Common myeloid progenitor, CD34-positive (primary cell): ENCODE measurements around the gene MPP3.

Experiments
- CTCF ChIA-PET: fragments of 350-600 bp; sonication (Branson Sonifier 250); formaldehyde crosslinking; loops from one replicate; lab custom pipeline; 2021; ENCODE audit warnings: antibody characterized with exemption; lab: Charles Lee
- POLR2A ChIA-PET: fragments of 350-600 bp; sonication (Branson Sonifier 250); formaldehyde crosslinking; loops from one replicate; lab custom pipeline; 2021; ENCODE audit warnings: antibody characterized with exemption; lab: Charles Lee
- DNase-seq, 3 donors: peaks; one replicate each; pipeline versions ENCODE4 v3.0.0 to v3.0.0-alpha.2; 2013
- H3K27ac ChIP-seq, 2 experiments: 1 replicate in 1 of 2; 2 replicates in 1 of 2; pipeline ENCODE4 v1.7.0; 2013; ENCODE audit warnings: inconsistent platforms in 2 of 2, low read length in 2 of 2, mild to moderate bottlenecking in 2 of 2, low read depth in 1 of 2, moderate library complexity in 1 of 2; ENCODE audit not compliant: severe bottlenecking in 2 of 2, insufficient read depth in 1 of 2, poor library complexity in 1 of 2
- H3K27me3 ChIP-seq, 5 experiments: replicated peaks in 2 of 5; 1 replicate in 3 of 5; 2 replicates in 2 of 5; pipeline versions ENCODE4 v1.6.1 to v1.7.0; 2013; ENCODE audit warnings: low read length in 4 of 5, mild to moderate bottlenecking in 2 of 5, moderate library complexity in 2 of 5, inconsistent platforms in 1 of 5; ENCODE audit not compliant: insufficient read depth in 5 of 5, control insufficient read depth in 4 of 5
- H3K36me3 ChIP-seq, 4 experiments: 1 replicate in 2 of 4; 2 replicates in 2 of 4; pipeline versions ENCODE4 v1.6.1 to v1.7.0; 2013; ENCODE audit warnings: low read length in 3 of 4, control low read depth in 1 of 4, mild to moderate bottlenecking in 1 of 4; ENCODE audit not compliant: control insufficient read depth in 4 of 4, insufficient read depth in 4 of 4
- H3K4me1 ChIP-seq, 4 experiments: 1 replicate in 3 of 4; 2 replicates in 1 of 4; pipeline versions ENCODE4 v1.6.1 to v1.7.1; 2013; ENCODE audit warnings: low read length in 3 of 4, mild to moderate bottlenecking in 3 of 4, control low read depth in 1 of 4, inconsistent platforms in 1 of 4, moderate library complexity in 1 of 4; ENCODE audit not compliant: control insufficient read depth in 4 of 4, insufficient read depth in 4 of 4; ENCODE audit errors: control extremely low read depth in 1 of 4
- H3K4me3 ChIP-seq, 7 experiments: 1 replicate in 4 of 7; 2 replicates in 3 of 7; pipeline versions ENCODE4 v1.5.1 to v1.7.0; 2013; ENCODE audit warnings: mild to moderate bottlenecking in 7 of 7, low read length in 6 of 7, moderate library complexity in 6 of 7, inconsistent platforms in 2 of 7, low read depth in 2 of 7, control low read depth in 1 of 7; ENCODE audit not compliant: insufficient read depth in 4 of 7, control insufficient read depth in 1 of 7; ENCODE audit errors: extremely low read depth in 1 of 7
- H3K9me3 ChIP-seq, 5 experiments: 1 replicate in 4 of 5; 2 replicates in 1 of 5; pipeline versions ENCODE4 v1.6.1 to v1.7.1; 2013; ENCODE audit warnings: low read length in 4 of 5, mild to moderate bottlenecking in 2 of 5, inconsistent platforms in 1 of 5, low read depth in 1 of 5, moderate library complexity in 1 of 5; ENCODE audit not compliant: control insufficient read depth in 4 of 5, insufficient read depth in 2 of 5; ENCODE audit errors: control extremely low read depth in 1 of 5
- WGBS: methylation state at CpG from one replicate; pipeline ENCODE4 v1.1.5; 2013; ENCODE audit not compliant: insufficient coverage; 5-methylcytosine and 5-hydroxymethylcytosine counted together

The MPP3 gene

DNA sequence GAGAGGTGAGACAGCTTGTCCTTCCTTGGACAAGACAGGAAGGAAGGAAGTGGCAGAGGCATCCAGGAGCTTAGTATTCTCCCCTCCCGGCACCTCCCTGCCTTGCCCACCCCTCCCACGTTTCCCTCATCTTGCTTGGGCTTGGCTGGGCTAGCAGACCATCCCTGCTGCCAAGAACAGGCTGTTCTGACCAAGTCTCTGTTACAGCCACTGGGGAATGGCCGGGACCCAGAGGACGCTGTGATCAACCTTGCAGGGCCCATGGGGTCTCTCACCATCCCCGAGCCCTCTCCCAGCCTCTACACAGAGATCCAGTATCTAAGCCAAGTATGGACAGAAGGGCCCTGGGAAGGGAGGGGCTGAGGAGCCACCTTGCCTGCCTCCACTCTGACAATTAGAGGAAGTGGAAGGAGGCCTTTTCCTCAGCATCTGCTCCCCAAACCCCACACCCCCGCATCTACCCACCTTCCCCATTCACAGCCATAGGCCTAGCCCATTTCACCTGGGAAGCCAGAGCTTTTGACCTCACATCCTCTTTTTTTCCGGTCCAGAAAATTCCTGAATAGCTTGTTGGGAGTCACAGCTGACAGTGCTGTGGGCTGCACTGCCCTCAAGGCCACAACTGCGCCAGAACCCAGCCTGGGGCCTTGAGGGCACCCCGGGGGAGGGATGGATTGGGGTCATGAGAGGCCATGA, 28.1 kb upstream of the MPP3 start:
- ChIA-PET CTCF (interaction anchor here (1.3 to 2.2 kb wide), 3 partner anchors 14 to 17 kb away, joined by 5 to 7 read pairs (median 7); partner anchors contain the start of gene CD300LG), POLR2A (no interaction called here)
- Histone ChIP-seq H3K36me3 (no peaks in the 10 kb centered on the region), H3K9me3 (no peaks in the 10 kb centered on the region), H3K27me3 (peaks cover 0 to 2% (median 0%) of the 10 kb centered on the region in 5 experiments), H3K27ac (no peak overlapping the region), H3K4me1 (peaks cover 0 to 19% (median 17%) of the 10 kb centered on the region in 4 experiments), H3K4me3 (no peak overlapping the region)
- WGBS: 70% methylated on average over 8 of the region's 9 CpGs
- peak in 2 of 3 donors; percentile 49 to 52 for DNase-seq

GRCh38 chr17:43860077-43860725, 27.3 kb upstream of the MPP3 start:
- no peaks in the 10 kb centered on the region for H3K9me3 ChIP-seq
- ChIA-PET POLR2A (no interaction called here), CTCF (interaction anchor here (1.3 to 2.2 kb wide), 2 partner anchors 14 to 18 kb away, joined by 5 to 7 read pairs; partner anchors contain the start of gene CD300LG)
- WGBS: 97% methylated on average over 12 of the region's 12 CpGs
- no peak for DNase-seq
- H3K4me1 ChIP-seq: peaks cover 0 to 18% (median 13%) of the 10 kb centered on the region in 4 experiments
- H3K36me3 ChIP-seq: no peaks in the 10 kb centered on the region
- H3K4me3 ChIP-seq: no peak overlapping the region
- peaks cover 0 to 2% (median 0%) of the 10 kb centered on the region in 5 experiments for H3K27me3 ChIP-seq
- H3K27ac ChIP-seq: no peak overlapping the region

- CTCF ChIA-PET: interaction anchor here (1.0 to 4.1 kb wide), 3 partner anchors 12 to 136 kb away, joined by 3 to 19 read pairs (median 3); partner anchors contain the start of gene CD300LG
- H3K27ac ChIP-seq: no peak overlapping the region
- H3K4me3 ChIP-seq: no peak overlapping the region
- no peaks in the 10 kb centered on the region for H3K36me3 ChIP-seq
- H3K27me3 ChIP-seq: no peaks in the 10 kb centered on the region
- WGBS: 73% methylated on average over 9 of the region's 12 CpGs
- DNase-seq: no peak
- H3K4me1 ChIP-seq: peaks cover 0 to 21% (median 13%) of the 10 kb centered on the region in 4 experiments
- POLR2A ChIA-PET: interaction anchor here (0.6 kb wide), 1 partner anchor 11 kb away, joined by 4 read pairs; no protein-coding TSS in a partner anchor
- no peaks in the 10 kb centered on the region for H3K9me3 ChIP-seq
Observed at GRCh38 chr17:43857957-43858600, 25.1 kb upstream of the MPP3 start.

DNA sequence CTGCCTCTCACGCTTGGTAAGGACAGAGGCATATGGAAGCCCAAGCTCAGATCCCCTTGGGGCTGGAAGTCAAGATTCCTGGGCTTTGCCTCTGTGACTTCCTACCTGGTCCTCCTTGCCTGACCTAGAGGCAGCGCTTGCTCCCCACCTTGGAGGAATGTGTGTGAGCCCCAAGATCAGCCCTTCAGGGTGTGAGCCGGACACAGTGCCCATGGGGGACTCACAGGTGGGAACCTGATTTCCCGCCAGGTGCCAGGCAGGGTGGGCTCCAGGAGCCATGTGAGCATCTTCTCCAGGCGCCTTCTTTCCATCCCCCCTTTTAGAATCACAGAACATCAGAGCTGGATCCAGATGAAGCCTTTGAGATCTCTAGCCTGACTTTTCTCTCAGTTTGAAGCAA, 24.2 kb upstream of the MPP3 start:
- ChIA-PET POLR2A (no interaction called here), CTCF (interaction anchor here (0.9 to 4.1 kb wide), 4 partner anchors 11 to 77 kb away, joined by 3 to 19 read pairs (median 3); partner anchors contain the start of genes CD300LG and CFAP97D1)
- no peak overlapping the region for H3K27ac ChIP-seq
- H3K4me1 ChIP-seq: peaks cover 0 to 21% (median 13%) of the 10 kb centered on the region in 4 experiments
- no peaks in the 10 kb centered on the region for H3K36me3 ChIP-seq
- DNase-seq: no peak
- H3K9me3 ChIP-seq: no peaks in the 10 kb centered on the region
- 100% methylated on average over 4 of the region's 5 CpGs for WGBS
- no peaks in the 10 kb centered on the region for H3K27me3 ChIP-seq
- no peak overlapping the region for H3K4me3 ChIP-seq

- 96% methylated on average over 3 of the region's 3 CpGs for WGBS
- no peaks in the 10 kb centered on the region for H3K27me3 ChIP-seq
Observed at GRCh38 chr17:43856141-43856540, 23.2 kb upstream of the MPP3 start.

DNA sequence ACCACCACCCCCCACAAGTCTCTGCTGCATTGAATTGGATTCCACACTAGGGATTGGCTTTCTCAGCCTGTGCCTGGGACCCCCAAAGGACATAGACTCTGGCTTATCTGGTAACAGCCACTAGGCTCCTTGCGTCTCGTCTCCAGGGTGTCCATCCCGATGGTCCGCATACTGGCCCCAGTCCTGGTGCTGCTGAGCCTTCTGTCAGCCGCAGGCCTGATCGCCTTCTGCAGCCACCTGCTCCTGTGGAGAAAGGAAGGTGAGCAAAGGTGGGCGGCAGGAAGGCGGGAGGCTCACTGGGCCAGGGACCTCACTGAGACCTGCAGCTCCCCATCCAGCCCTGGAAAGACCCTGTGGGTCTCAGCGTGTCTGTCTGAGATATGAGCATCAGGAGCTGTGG, 22.1 kb upstream of the MPP3 start:
- H3K4me1 ChIP-seq: peaks cover 0 to 14% (median 9%) of the 10 kb centered on the region in 4 experiments
- no peak overlapping the region for H3K4me3 ChIP-seq
- WGBS: 99% methylated on average over 8 of the region's 9 CpGs
- CTCF ChIA-PET: interaction anchor here (1.9 to 4.1 kb wide), 3 partner anchors 8 to 94 kb away, joined by 4 to 19 read pairs (median 6); partner anchors contain the start of gene CD300LG
- no peaks in the 10 kb centered on the region for H3K9me3 ChIP-seq
- no peaks in the 10 kb centered on the region for H3K27me3 ChIP-seq
- H3K36me3 ChIP-seq: no peaks in the 10 kb centered on the region
- no peak overlapping the region for H3K27ac ChIP-seq
- POLR2A ChIA-PET: no interaction called here
- DNase-seq: no peak

More at GRCh38 chr17:43856141-43856540, 23.2 kb upstream of the MPP3 start:
- H3K27ac ChIP-seq: no peak overlapping the region
- DNase-seq: no peak
- ChIA-PET CTCF (interaction anchor here (0.9 to 4.1 kb wide), 5 partner anchors 10 to 76 kb away, joined by 3 to 19 read pairs (median 3); partner anchors contain the start of genes CD300LG and CFAP97D1), POLR2A (no interaction called here)
- H3K4me1 ChIP-seq: peaks cover 0 to 18% (median 10%) of the 10 kb centered on the region in 4 experiments
- H3K4me3 ChIP-seq: no peak overlapping the region
- no peaks in the 10 kb centered on the region for H3K9me3 ChIP-seq
- H3K36me3 ChIP-seq: no peaks in the 10 kb centered on the region
